Endodermal cell (in vitro differentiated cells): ENCODE results near the gene CSF1. TPM values are rescaled to one million over a fixed set of nuclear protein-coding genes. Genes with fewer than 3 reads are reported as not detected.

Source experiments
- DNase-seq: peaks from one replicate; pipeline ENCODE4 v3.0.0-alpha.2; 2017
- H3K27ac ChIP-seq: 2 replicates; pipeline ENCODE4 v1.5.1; 2013; ENCODE audit warnings: mild to moderate bottlenecking, low read depth, low read length, moderate library complexity
- H3K27me3 ChIP-seq: 2 replicates; pipeline ENCODE4 v1.6.1; 2013; ENCODE audit warnings: mild to moderate bottlenecking, low read length, moderate library complexity; ENCODE audit not compliant: insufficient read depth, control insufficient read depth, poor library complexity, severe bottlenecking
- H3K36me3 ChIP-seq: 2 replicates; pipeline ENCODE4 v1.7.0; 2013; ENCODE audit warnings: mild to moderate bottlenecking, low read length, moderate library complexity; ENCODE audit not compliant: control insufficient read depth, insufficient read depth
- H3K4me1 ChIP-seq: one replicate; pipeline ENCODE4 v1.7.0; 2013; ENCODE audit warnings: low read length; ENCODE audit not compliant: control insufficient read depth, insufficient read depth
- H3K4me3 ChIP-seq: 2 replicates; pipeline ENCODE4 v1.5.1; 2013; ENCODE audit warnings: mild to moderate bottlenecking, low read length, moderate library complexity
- H3K9ac ChIP-seq: 2 replicates; pipeline ENCODE4 v1.6.1; 2013; ENCODE audit warnings: mild to moderate bottlenecking, low read length, moderate library complexity; ENCODE audit not compliant: poor library complexity, severe bottlenecking; ENCODE audit errors: extremely low read depth
- H3K9me3 ChIP-seq: 2 replicates; pipeline ENCODE4 v1.6.1; 2013; ENCODE audit warnings: mild to moderate bottlenecking, low read length, moderate library complexity; ENCODE audit not compliant: control insufficient read depth
- H3K27ac Mint-ChIP-seq: 2 replicates; pipeline ENCODE4 v1.8.0; 2020; ENCODE audit warnings: mixed read lengths
- H3K27me3 Mint-ChIP-seq: 2 replicates; pipeline ENCODE4 v1.8.0; 2021; ENCODE audit warnings: mild to moderate bottlenecking, mixed read lengths; ENCODE audit not compliant: insufficient read depth
- H3K36me3 Mint-ChIP-seq: 2 replicates; pipeline ENCODE4 v1.8.0; 2020; ENCODE audit warnings: low read depth, mixed read lengths
- H3K4me1 Mint-ChIP-seq: 2 replicates; pipeline ENCODE4 v1.8.0; 2020; ENCODE audit warnings: mixed read lengths
- H3K4me3 Mint-ChIP-seq: 2 replicates; pipeline ENCODE4 v1.8.0; 2020; ENCODE audit warnings: mild to moderate bottlenecking, moderate library complexity, mixed read lengths
- H3K9me3 Mint-ChIP-seq: 2 replicates; pipeline ENCODE4 v1.8.0; 2020; ENCODE audit warnings: mild to moderate bottlenecking, mixed read lengths
- CTCF ChIP-seq: fragments of 200-600 bp; sonication (generic); conservative IDR thresholded peaks from 2 replicates; pipeline ENCODE4 v1.5.0; 2021; ENCODE audit warnings: antibody characterized with exemption, mild to moderate bottlenecking
- WGBS, 2 experiments: methylation state at CpG; one replicate each; pipeline versions ENCODE4 v1.1.5 to v1.1.7; 2013; ENCODE audit warnings: missing lambda C conversion rate in 2 of 2, mixed read lengths in 1 of 2; ENCODE audit not compliant: insufficient coverage in 1 of 2, insufficient read length in 1 of 2; 5-methylcytosine and 5-hydroxymethylcytosine counted together
- total RNA-seq, 2 donors: library from RNA; stranded (reverse); fragmentation: NEBNext Ultra II Directional in 1 of 2; extraction: Animal tissue kit (Norgen Biotek cat#: 25700) in 1 of 2; gene quantifications; 2 replicates in 1 of 2; 3 replicates in 1 of 2; pipeline ENCODE4 v1.2.1, GENCODE V29; 2021

CSF1 gene
- total RNA-seq, 2 donors from 2014 or later = 1.0 to 2.1 TPM

GRCh38 chr1:109886827-109887226 is 23.8 kb upstream of the CSF1 start:
- Mint-ChIP-seq H3K9me3 (no peaks in the 10 kb centered on the region), H3K36me3 (no peaks in the 10 kb centered on the region), H3K27ac (no peak overlapping the region), H3K4me1 (peaks cover 33% of the 10 kb centered on the region), H3K4me3 (no peak overlapping the region), H3K27me3 (peaks cover 16% of the 10 kb centered on the region)
- Histone ChIP-seq H3K27ac (no peak overlapping the region), H3K4me3 (no peak overlapping the region), H3K4me1 (peaks cover 12% of the 10 kb centered on the region), H3K9ac (no peak overlapping the region), H3K36me3 (no peaks in the 10 kb centered on the region), H3K9me3 (no peaks in the 10 kb centered on the region), H3K27me3 (no peaks in the 10 kb centered on the region)
- 84 to 88% methylated on average over 5 of the region's 5 CpGs for WGBS, 2 experiments
- TF ChIP-seq CTCF = no peak
- no peak for DNase-seq

GRCh38 chr1:109887271-109887670 is 23.4 kb upstream of the CSF1 start:
- no peak overlapping the region for H3K4me3 ChIP-seq

GRCh38 chr1:109887884-109888283 is 22.8 kb upstream of the CSF1 start:
- no peak for DNase-seq
- Histone ChIP-seq H3K9ac (no peak overlapping the region), H3K4me3 (no peak overlapping the region), H3K4me1 (peaks cover 5% of the 10 kb centered on the region), H3K27ac (no peak overlapping the region), H3K27me3 (no peaks in the 10 kb centered on the region), H3K36me3 (no peaks in the 10 kb centered on the region), H3K9me3 (no peaks in the 10 kb centered on the region)
- no peaks in the 10 kb centered on the region for H3K36me3 Mint-ChIP-seq
- no peaks in the 10 kb centered on the region for H3K9me3 Mint-ChIP-seq
- 90 to 95% methylated on average over 3 to 10 of the region's 10 CpGs for WGBS, 2 experiments
- no peak overlapping the region for H3K4me3 Mint-ChIP-seq
- TF ChIP-seq CTCF = no peak
- H3K4me1 Mint-ChIP-seq = peaks cover 22% of the 10 kb centered on the region
- no peak overlapping the region for H3K27ac Mint-ChIP-seq
- peaks cover 16% of the 10 kb centered on the region for H3K27me3 Mint-ChIP-seq

More at GRCh38 chr1:109887271-109887670, 23.4 kb upstream of the CSF1 start:
- H3K4me1 Mint-ChIP-seq = peaks cover 28% of the 10 kb centered on the region
- H3K36me3 ChIP-seq = no peaks in the 10 kb centered on the region
- H3K9ac ChIP-seq = no peak overlapping the region
- peaks cover 16% of the 10 kb centered on the region for H3K27me3 Mint-ChIP-seq
- peaks cover 8% of the 10 kb centered on the region for H3K4me1 ChIP-seq
- TF ChIP-seq CTCF = no peak
- no peak overlapping the region for H3K27ac ChIP-seq
- WGBS, 2 experiments = 83 to 94% methylated on average over 3 to 8 of the region's 8 CpGs
- H3K9me3 Mint-ChIP-seq = no peaks in the 10 kb centered on the region
- H3K27ac Mint-ChIP-seq = no peak overlapping the region
- H3K27me3 ChIP-seq = no peaks in the 10 kb centered on the region
- DNase-seq = no peak
- H3K36me3 Mint-ChIP-seq = no peaks in the 10 kb centered on the region
- H3K9me3 ChIP-seq = no peaks in the 10 kb centered on the region
- no peak overlapping the region for H3K4me3 Mint-ChIP-seq
